ENCODE data around the gene PRKCA.

DNA sequence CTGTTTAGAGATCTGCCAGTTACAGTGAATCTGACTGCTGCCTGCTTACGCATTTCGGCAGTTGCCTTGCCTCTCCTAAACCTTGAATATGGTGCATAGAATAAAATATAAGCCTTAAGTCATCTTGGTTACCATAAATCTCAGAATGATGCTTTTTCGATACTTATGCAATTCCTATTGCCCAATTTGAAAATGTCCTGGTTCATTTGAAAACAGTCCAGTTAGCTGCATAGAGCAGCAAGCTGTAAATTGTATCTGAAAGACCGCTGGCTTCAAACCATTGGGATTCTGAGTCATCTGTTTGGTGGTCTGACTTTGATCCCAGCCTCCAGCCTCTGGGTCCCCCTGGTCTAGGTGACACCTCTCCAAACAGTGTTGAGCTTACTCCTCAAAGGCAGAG is 2.7 kb upstream of the PRKCA start:
- TF ChIP-seq CTCF (conservative IDR thresholded peaks at IDR 0.05; ENCODE audit: low read depth, low read length) (no peak), EZH2 (IDR thresholded peaks at IDR 0.05; ENCODE audit: low read length, unreplicated experiment) (no peak)
